Hepatocyte (in vitro differentiated cells): ENCODE results near the gene YEATS2. TPM values are rescaled to one million over a fixed set of nuclear protein-coding genes. Genes with fewer than 3 reads are reported as not detected.

Experiments
- DNase-seq: peaks from one replicate; pipeline ENCODE4 v3.0.0-alpha.2; 2016; ENCODE audit warnings: low spot score
- H2AFZ ChIP-seq: fragments of 200-600 bp; sonication (generic); 2 replicates; pipeline ENCODE4 v1.6.0; 2016; ENCODE audit warnings: antibody characterized with exemption, mild to moderate bottlenecking
- H3K27ac ChIP-seq: fragments of 200-600 bp; sonication (generic); 2 replicates; pipeline ENCODE4 v1.5.1; 2016; ENCODE audit warnings: mild to moderate bottlenecking
- H3K27me3 ChIP-seq: fragments of 200-600 bp; sonication (generic); 2 replicates; pipeline ENCODE4 v1.6.1; 2016
- H3K36me3 ChIP-seq: fragments of 200-600 bp; sonication (generic); replicated peaks from 2 replicates; pipeline ENCODE4 v1.5.1; 2016; ENCODE audit warnings: low read depth; ENCODE audit not compliant: insufficient read depth
- H3K4me1 ChIP-seq: fragments of 200-600 bp; sonication (generic); 2 replicates; pipeline ENCODE4 v1.5.1; 2016; ENCODE audit warnings: mild to moderate bottlenecking, moderate library complexity; ENCODE audit not compliant: insufficient read depth
- H3K4me2 ChIP-seq: fragments of 200-600 bp; sonication (generic); 2 replicates; pipeline ENCODE4 v1.6.0; 2016
- H3K4me3 ChIP-seq: fragments of 200-600 bp; sonication (generic); 2 replicates; pipeline ENCODE4 v1.5.1; 2016; ENCODE audit warnings: mild to moderate bottlenecking
- H3K79me2 ChIP-seq: fragments of 200-600 bp; sonication (generic); 2 replicates; pipeline ENCODE4 v1.6.0; 2017; ENCODE audit warnings: mild to moderate bottlenecking
- H3K9me2 ChIP-seq: fragments of 200-600 bp; sonication (generic); replicated peaks from 2 replicates; pipeline ENCODE4 v1.6.0; 2017; ENCODE audit warnings: mild to moderate bottlenecking; ENCODE audit not compliant: insufficient read depth
- H3K9me3 ChIP-seq: fragments of 200-600 bp; sonication (generic); 2 replicates; pipeline ENCODE4 v1.5.1; 2016; ENCODE audit warnings: low read depth, mild to moderate bottlenecking
- H4K20me1 ChIP-seq: fragments of 200-600 bp; sonication (generic); 2 replicates; pipeline ENCODE4 v1.6.0; 2016; ENCODE audit warnings: mild to moderate bottlenecking; ENCODE audit not compliant: insufficient read depth, poor library complexity, severe bottlenecking
- CTCF ChIP-seq: fragments of 200-600 bp; sonication (generic); IDR thresholded peaks from 2 replicates; pipeline ENCODE4 v1.5.1; 2016; ENCODE audit warnings: antibody characterized with exemption, mild to moderate bottlenecking; ENCODE audit not compliant: poor library complexity
- EZH2 ChIP-seq: fragments of 200-600 bp; sonication (generic); IDR thresholded peaks from 2 replicates; pipeline ENCODE4 v1.6.1; 2016; ENCODE audit warnings: antibody characterized with exemption, mild to moderate bottlenecking, borderline replicate concordance
- EZH2phosphoT487 ChIP-seq: fragments of 200-600 bp; sonication (generic); IDR thresholded peaks from one replicate; pipeline ENCODE4 v1.6.1; 2018; ENCODE audit warnings: antibody characterized with exemption, mild to moderate bottlenecking, low read depth, moderate library complexity; ENCODE audit not compliant: unreplicated experiment, severe bottlenecking
- WGBS: methylation state at CpG from one replicate; pipeline ENCODE4 v1.1.6; 2016; ENCODE audit warnings: low lambda C conversion rate; ENCODE audit errors: missing lambda C conversion rate; 5-methylcytosine and 5-hydroxymethylcytosine counted together
- polyA plus RNA-seq: library from polyadenylated mRNA; unstranded; fragments of >200 nt; fragmentation: Nextera tagmentation; extraction: Ambion mirVana; gene quantifications from 2 replicates; pipeline ENCODE4 v1.2.1, GENCODE V29; 2016
- total RNA-seq: library from RNA; depleted of rRNA; stranded (reverse); fragments of >200 nt; gene quantifications from 2 replicates; pipeline ENCODE4 v1.2.3, GENCODE V29; 2014

Gene YEATS2
- total and polyA plus RNA-seq, 2 experiments from 2014 or later = 12.5 to 21.5 TPM

DNA sequence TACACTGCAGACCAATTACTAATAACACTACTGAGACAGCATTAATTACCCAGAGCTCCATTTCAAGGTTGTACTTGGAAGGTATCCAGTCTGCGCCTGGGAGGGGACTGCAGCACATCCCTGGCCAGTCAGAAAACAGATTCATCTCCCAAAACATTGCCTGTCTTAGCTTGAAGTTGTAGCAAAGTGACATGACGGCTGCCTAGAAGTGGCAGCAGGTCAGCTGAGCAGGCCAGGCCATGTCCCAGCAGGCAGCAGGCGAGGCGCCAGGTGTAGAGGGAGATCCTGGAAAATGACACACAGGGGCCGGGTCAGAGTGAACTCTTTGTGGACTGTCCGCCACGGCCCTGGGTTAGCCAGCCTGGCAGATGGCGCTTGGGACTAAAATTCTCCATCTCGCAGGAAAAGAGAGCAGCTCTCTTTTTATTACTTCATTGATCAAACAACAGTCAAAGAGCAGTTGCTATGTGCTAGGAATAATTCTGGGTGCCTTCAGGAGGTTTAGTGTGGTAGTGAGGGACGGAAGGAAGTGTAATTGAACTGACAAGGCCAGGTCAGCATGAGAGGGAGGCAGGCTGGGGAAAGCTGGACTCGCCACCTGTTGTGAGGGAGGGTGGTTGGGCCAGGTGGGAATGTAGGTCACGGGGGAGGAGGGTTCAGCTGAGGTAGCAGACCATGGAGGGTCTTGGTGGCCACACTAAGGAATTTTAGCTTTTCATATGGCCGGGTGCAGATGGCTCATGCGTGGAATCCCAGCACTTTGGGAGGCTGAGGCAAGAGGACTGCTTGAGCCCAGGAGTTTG is 129.1 kb downstream of the YEATS2 start:
- Histone ChIP-seq H3K4me1 (peaks cover 8% of the 10 kb centered on the region), H3K79me2 (no peaks in the 10 kb centered on the region), H3K27ac (no peak overlapping the region), H3K4me3 (no peak overlapping the region), H2AFZ (no peak overlapping the region), H3K9me2 (no peaks in the 10 kb centered on the region), H3K27me3 (no peaks in the 10 kb centered on the region), H3K9me3 (no peaks in the 10 kb centered on the region), H3K4me2 (no peak overlapping the region), H3K36me3 (no peaks in the 10 kb centered on the region), H4K20me1 (no peaks in the 10 kb centered on the region)
- 96% methylated on average over 14 of the region's 14 CpGs for WGBS
- no peak for DNase-seq
- TF ChIP-seq EZH2phosphoT487 (no peak), CTCF (no peak), EZH2 (no peak)

GRCh38 chr3:183827809-183828537 is 130.4 kb downstream of the YEATS2 start:
- H3K4me3 ChIP-seq = no peak overlapping the region
- no peak overlapping the region for H3K4me2 ChIP-seq
- no peaks in the 10 kb centered on the region for H4K20me1 ChIP-seq
- DNase-seq = no peak
- no peaks in the 10 kb centered on the region for H3K36me3 ChIP-seq
- H3K27ac ChIP-seq = no peak overlapping the region
- TF ChIP-seq CTCF (no peak), EZH2phosphoT487 (no peak), EZH2 (no peak)
- WGBS = 91% methylated on average over 14 of the region's 14 CpGs
- no peaks in the 10 kb centered on the region for H3K9me3 ChIP-seq
- H3K4me1 ChIP-seq = peaks cover 8% of the 10 kb centered on the region
- no peaks in the 10 kb centered on the region for H3K79me2 ChIP-seq
- no peaks in the 10 kb centered on the region for H3K27me3 ChIP-seq
- no peaks in the 10 kb centered on the region for H3K9me2 ChIP-seq
- no peak overlapping the region for H2AFZ ChIP-seq

DNA sequence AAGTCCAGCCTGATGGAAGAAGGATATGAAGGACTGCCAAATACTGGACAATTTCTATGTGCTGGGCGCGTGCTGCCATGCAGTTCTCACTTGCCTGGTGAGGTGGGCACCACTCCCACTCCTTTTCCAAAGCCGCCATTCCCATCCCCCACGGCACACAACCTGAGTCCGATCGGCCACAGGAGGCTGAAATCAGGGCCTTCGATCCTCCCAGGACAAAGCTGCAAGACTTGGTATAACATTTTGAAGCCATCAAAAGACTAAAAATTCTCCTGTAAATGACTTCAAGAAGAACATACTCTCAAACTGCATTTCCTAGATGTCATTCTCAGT is 130.9 kb downstream of the YEATS2 start:
- Histone ChIP-seq H3K4me2 (no peak overlapping the region), H3K4me1 (peaks cover 8% of the 10 kb centered on the region), H3K79me2 (no peaks in the 10 kb centered on the region), H3K9me2 (no peaks in the 10 kb centered on the region), H3K27me3 (no peaks in the 10 kb centered on the region), H3K9me3 (no peaks in the 10 kb centered on the region), H3K27ac (no peak overlapping the region), H3K36me3 (no peaks in the 10 kb centered on the region), H2AFZ (no peak overlapping the region), H4K20me1 (no peaks in the 10 kb centered on the region), H3K4me3 (no peak overlapping the region)
- TF ChIP-seq EZH2phosphoT487 = no peak
- no peak for TF ChIP-seq CTCF
- TF ChIP-seq EZH2 = no peak
- DNase-seq = no peak
- 94% methylated on average over 7 of the region's 7 CpGs for WGBS
